ENCODE measurements around the gene NLRP9. TPM values are rescaled to one million over a fixed set of nuclear protein-coding genes. Genes with fewer than 3 reads are reported as not detected.
A peak's percentile ranks its signal among the peaks of the same experiment; 100 is the strongest.

NLRP9 gene
- total and polyA plus RNA-seq, 10 donors = not detected

DNA sequence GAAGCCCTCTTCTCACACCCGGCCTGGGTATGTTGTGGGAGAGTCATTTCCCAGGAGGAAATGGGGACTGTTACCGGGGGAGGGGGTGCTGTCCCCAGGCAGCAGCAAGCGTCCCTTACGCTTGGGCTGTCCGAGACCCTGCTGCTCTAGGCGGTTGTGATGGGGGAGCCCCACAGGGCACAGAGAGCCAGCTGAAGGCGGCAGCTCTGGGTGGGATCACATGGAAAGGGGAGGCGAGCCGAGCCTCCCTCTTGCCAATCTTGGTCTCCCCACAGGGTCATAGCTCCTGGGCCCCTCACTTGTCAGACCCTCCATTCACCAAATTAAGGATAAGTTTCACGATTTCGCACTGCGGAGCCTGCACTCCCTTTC lies 41.1 kb downstream of the NLRP9 start:
- WGBS, 5 donors = 82 to 94% (median 84%) methylated on average over 11 to 12 of the region's 12 CpGs
- no peaks in the 10 kb centered on the region for H3K9me3 ChIP-seq
- H3K27ac ChIP-seq = no peak overlapping the region
- no peaks in the 10 kb centered on the region for H3K27me3 ChIP-seq (replicated peaks in 1 of 7)
- TF ChIP-seq, protein P1, sequence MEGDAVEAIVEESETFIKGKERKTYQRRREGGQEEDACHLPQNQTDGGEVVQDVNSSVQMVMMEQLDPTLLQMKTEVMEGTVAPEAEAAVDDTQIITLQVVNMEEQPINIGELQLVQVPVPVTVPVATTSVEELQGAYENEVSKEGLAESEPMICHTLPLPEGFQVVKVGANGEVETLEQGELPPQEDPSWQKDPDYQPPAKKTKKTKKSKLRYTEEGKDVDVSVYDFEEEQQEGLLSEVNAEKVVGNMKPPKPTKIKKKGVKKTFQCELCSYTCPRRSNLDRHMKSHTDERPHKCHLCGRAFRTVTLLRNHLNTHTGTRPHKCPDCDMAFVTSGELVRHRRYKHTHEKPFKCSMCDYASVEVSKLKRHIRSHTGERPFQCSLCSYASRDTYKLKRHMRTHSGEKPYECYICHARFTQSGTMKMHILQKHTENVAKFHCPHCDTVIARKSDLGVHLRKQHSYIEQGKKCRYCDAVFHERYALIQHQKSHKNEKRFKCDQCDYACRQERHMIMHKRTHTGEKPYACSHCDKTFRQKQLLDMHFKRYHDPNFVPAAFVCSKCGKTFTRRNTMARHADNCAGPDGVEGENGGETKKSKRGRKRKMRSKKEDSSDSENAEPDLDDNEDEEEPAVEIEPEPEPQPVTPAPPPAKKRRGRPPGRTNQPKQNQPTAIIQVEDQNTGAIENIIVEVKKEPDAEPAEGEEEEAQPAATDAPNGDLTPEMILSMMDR (IDR thresholded peaks at IDR 0.05 in 8 of 11, conservative IDR thresholded peaks at IDR 0.05 in 3 of 11) = no peak
- TF ChIP-seq POLR2AphosphoS5 (IDR thresholded peaks at IDR 0.05) (no peak), POLR2A (IDR thresholded peaks at IDR 0.05) (no peak)
- peaks cover 2 to 97% (median 74%) of the 10 kb centered on the region in 6 donors for H3K36me3 ChIP-seq
- DNase-seq = peak; percentile 59
- no peak overlapping the region for H3K4me3 ChIP-seq
- intact Hi-C loops (cut with DNase I; ENCODE audit: low total_unique reads) = no loop called here
- peaks cover 0 to 7% (median 0%) of the 10 kb centered on the region in 6 donors for H3K4me1 ChIP-seq

DNA sequence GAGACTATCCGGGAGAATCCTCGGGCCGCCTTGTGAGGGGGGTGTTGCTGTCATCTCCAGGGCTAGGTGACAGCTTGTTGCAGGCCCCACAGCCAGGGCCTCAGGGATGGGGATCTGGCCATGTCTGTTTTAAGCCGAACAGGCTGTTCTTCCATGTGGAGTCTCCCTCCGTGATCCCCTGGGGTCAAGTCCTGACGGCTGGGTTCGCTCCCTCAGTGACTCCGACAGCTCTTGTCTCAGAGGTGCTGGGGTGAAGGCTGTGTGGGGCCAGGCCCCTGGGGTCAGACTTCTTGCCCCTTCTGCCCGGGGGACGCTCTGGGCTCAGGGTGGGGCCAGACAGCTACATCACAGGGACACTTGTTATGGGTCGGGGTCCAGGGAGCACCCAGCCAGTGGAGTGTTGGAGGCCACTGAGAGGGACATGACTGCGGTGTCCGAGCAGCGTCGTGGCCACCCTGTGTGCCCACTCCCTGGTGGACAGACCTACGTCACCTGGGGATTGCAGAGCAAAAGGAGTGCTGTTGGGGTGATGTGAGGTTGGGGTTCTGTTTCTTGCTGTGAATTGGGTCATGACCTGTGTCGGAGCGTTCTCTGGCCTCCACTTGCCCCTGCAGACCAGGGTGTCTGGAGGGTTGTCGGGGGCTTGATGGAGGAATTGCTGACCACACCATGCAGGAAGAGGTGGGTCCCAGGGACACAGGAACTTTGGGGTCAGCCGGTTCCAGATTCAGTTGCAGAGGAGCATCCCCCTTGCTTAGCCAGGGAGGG lies 41.7 kb downstream of the NLRP9 start:
- Histone ChIP-seq H3K36me3 (peaks cover 2 to 100% (median 79%) of the 10 kb centered on the region in 6 donors), H3K27me3 (replicated peaks in 1 of 7) (no peaks in the 10 kb centered on the region), H3K4me1 (peaks cover 0 to 7% (median 0%) of the 10 kb centered on the region in 6 donors), H3K27ac (no peak overlapping the region), H3K4me3 (no peak overlapping the region), H3K9me3 (no peaks in the 10 kb centered on the region)
- intact Hi-C loops (cut with DNase I; ENCODE audit: low total_unique reads) = no loop called here
- TF ChIP-seq POLR2AphosphoS5 (IDR thresholded peaks at IDR 0.05) (peak in 1 of 3 donors; percentile 22), POLR2A (IDR thresholded peaks at IDR 0.05) (no peak)
- TF ChIP-seq, protein P1 (IDR thresholded peaks at IDR 0.05 in 8 of 11, conservative IDR thresholded peaks at IDR 0.05 in 3 of 11) = no peak
- WGBS, 5 donors = 86 to 96% (median 92%) methylated on average over 13 to 20 of the region's 20 CpGs
- peak; percentile 66 for DNase-seq

DNA sequence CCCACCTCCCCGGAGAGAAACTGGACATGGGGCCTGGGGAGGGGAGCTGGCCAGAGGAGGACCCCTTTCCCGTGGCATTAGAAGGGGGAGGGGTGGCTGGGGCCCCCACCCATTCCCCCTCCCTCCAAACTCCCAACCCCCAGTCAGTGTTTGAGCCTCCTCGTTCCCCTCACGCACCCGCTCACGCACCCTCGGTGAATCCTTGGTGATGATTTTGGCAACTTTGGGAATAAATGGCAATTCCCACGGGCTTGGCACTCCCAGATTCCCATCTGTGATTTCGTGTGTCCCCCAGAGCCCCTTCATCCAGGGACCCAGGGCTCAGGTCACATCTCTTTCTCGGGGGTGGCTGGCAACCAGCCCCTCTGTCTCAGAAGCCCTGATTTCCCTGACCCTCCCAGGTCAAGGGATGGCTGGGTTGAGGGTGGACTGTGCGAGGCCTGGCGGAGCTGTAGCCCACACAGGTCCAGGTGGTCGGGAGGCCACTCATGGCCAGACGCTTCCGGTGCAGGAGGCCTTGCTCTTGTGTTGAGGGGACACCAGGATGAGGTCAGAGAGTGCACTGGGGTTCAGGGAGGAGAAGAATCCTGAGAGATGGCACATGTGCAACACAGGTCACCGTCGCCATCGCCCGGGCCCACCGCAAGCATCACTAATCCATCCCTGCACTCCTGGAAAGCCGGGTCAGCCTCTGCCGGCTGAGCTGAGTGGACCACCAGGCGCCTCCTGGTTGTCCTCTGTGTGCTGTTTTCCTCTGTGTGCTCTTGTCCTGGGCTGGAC lies 42.5 kb downstream of the NLRP9 start:
- Histone ChIP-seq H3K27ac (no peak overlapping the region), H3K27me3 (replicated peaks in 1 of 7) (no peaks in the 10 kb centered on the region), H3K4me1 (peaks cover 0 to 7% (median 0%) of the 10 kb centered on the region in 6 donors), H3K9me3 (no peaks in the 10 kb centered on the region), H3K36me3 (peaks cover 2 to 100% (median 85%) of the 10 kb centered on the region in 6 donors), H3K4me3 (no peak overlapping the region)
- WGBS, 5 donors = 92 to 94% (median 93%) methylated on average over 17 to 23 of the region's 23 CpGs
- intact Hi-C loops (cut with DNase I; ENCODE audit: low total_unique reads) = no loop called here
- peak; percentile 24 for DNase-seq
- TF ChIP-seq POLR2A (IDR thresholded peaks at IDR 0.05) (no peak), POLR2AphosphoS5 (IDR thresholded peaks at IDR 0.05) (peak in 1 of 3 donors; percentile 47)
- TF ChIP-seq, protein P1 (IDR thresholded peaks at IDR 0.05 in 8 of 11, conservative IDR thresholded peaks at IDR 0.05 in 3 of 11) = no peak

Data from spleen (tissue), 11 donors.